Erythroblast (primary cell): ENCODE measurements around the gene KMT2C.

ENCODE experiments used
- GATA1 ChIP-seq: IDR thresholded peaks from 2 replicates; pipeline ENCODE4 v1.6.1; 2011; ENCODE audit warnings: low read depth, mild to moderate bottlenecking, control low read depth, low read length, moderate library complexity
- POLR2A ChIP-seq: IDR thresholded peaks from 2 replicates; pipeline ENCODE4 v1.6.1; 2011; ENCODE audit warnings: mild to moderate bottlenecking, low read length

DNA sequence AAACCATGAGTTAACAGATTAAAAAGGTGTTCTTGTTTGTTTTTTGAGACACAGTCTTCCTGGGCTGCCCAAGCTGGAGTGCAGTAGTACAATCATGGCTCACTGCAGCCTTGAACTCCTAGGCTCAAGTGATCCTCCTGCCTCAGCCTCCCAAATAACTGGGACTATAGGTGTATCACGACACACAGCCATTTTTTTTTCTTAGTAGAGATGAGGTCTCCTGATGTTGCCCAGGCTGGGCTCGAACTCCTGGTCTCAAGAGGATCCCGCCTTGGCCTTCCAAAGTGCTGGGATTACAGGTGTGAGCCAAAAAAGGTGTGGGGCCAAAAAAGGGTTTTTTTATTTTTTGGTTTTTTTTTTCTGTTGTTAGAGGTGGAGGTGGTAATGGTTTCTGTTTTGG lies 29.3 kb downstream of the KMT2C start:
- TF ChIP-seq POLR2A (no peak), GATA1 (no peak)
